ENCODE measurements around the gene CENPO.
"Not testable (repeated sequence)": the region's sequence is repeated elsewhere in the genome, so short reads cannot be mapped to it uniquely, and the experiment has no call there.

CENPO gene

DNA sequence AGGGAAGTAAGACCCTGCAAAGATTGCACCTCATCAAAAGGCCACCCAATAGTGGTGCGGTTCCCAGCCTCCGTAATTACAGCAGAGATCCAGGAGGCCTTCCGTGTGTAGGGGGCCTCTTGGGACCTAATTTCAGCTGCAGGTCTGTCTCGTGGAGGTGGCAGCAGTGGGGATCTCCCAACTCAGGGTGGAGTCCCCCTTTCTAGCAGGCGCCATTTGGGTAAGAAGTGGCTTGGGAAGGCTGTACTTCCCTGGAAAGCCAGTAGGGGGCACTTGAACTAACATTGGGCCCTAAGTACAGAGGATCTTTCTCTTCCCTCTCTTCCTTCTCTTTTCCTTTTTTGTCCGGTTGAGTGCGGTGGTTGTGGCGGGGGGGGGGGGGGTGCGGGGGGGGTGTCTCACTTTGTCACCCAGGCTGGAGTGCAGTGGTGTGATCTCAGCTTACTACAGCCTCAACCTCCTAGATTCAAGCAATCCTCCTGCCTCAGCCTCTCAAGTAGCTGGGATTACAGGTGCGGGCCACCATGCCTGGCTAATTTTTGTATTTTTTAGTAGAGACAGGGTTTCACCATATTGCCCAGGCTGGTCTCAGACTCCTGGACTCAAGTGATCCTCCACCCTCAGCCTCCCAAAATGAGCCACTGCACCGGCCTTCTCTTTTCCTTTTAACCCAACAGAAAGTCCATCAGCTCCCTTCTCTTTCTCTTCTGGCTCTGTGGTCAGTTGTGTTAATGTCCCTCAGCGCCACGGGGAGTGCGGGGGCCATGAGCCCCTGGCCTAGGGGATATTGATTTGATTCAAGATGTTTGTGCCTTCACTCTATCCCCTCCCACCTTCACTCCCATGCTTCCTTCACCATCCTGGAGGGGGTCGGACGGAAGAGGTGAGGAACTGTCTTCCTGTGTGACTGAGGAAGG lies 32.0 kb downstream of the CENPO start:
- peak; percentile 68 for DNase-seq

- peak; percentile 54 for DNase-seq
These were observed 32.9 kb downstream of the CENPO start for GRCh38 chr2:24825883-24826772.

GRCh38 chr2:24826773-24827145 lies 33.5 kb downstream of the CENPO start:
- no peak for DNase-seq

- peak; percentile 84 for DNase-seq
These were observed 34.4 kb downstream of the CENPO start for GRCh38 chr2:24827321-24828237.

GRCh38 chr2:24828238-24828996 lies 35.2 kb downstream of the CENPO start:
- DNase-seq = no peak

GRCh38 chr2:24830351-24830750 lies 37.1 kb downstream of the CENPO start:
- DNase-seq = no peak

DNA sequence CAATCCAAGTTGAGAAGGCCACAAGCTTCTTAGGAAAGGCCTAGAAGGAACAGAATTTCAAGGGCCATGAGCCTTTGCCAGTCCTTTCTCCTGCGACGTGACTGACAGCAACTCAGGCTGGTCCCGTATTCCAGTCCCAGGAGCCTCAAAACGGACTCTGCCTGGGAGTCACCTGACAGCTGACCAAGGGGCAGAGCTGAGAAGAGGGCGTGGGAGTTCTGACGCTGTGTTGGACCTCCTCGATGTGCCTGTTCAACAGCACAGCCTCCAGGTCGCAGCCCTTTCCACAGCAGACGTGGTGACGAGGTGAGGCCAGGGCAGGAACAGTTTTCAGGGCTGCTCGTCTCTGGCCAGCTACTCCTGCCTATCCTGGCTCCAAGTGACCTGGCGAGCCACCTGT lies 37.6 kb downstream of the CENPO start:
- DNase-seq = no peak

GRCh38 chr2:24831221-24832072 lies 38.2 kb downstream of the CENPO start:
- DNase-seq = no peak

DNA sequence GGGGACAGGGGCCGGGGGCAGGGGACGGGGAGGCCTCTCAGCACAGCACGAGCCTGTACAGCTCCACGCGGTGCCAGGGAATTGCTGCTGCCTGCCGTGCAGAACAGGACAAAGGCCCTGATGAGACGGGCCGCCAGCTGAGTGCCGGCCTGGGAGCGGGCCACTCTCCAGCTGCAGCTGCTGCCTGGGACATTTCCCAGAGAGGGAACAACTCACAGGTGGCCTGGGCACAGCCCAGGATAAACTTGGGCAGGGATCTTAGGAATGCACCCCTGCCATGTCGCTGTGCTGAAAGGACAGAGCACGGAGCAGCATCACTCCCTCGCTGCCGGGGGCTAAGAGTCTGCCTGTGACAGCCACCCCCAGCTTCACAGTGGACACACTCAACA lies 38.8 kb downstream of the CENPO start:
- DNase-seq = no peak

DNA sequence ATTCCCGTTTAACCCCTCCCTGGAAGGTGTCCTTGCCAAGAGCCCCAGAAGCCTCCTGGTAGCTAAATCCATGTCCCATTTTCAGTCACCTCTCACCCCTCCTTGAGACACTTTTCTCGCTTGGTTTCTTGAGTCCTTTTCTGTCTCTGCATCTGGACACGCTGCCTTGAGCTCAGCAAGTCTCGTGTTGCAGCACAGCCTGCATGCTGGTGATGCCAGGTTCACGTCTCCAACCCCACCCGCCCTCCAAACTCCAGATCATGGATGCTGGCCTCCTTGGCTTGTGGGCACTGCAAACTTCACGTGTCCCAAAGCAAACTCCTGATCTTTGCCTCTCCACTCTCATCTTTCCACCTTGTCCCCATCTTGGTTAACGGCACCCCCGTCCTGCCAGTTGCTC lies 39.3 kb downstream of the CENPO start:
- no peak for DNase-seq

- DNase-seq = no peak
These were observed 39.9 kb downstream of the CENPO start for GRCh38 chr2:24832931-24833701.

DNA sequence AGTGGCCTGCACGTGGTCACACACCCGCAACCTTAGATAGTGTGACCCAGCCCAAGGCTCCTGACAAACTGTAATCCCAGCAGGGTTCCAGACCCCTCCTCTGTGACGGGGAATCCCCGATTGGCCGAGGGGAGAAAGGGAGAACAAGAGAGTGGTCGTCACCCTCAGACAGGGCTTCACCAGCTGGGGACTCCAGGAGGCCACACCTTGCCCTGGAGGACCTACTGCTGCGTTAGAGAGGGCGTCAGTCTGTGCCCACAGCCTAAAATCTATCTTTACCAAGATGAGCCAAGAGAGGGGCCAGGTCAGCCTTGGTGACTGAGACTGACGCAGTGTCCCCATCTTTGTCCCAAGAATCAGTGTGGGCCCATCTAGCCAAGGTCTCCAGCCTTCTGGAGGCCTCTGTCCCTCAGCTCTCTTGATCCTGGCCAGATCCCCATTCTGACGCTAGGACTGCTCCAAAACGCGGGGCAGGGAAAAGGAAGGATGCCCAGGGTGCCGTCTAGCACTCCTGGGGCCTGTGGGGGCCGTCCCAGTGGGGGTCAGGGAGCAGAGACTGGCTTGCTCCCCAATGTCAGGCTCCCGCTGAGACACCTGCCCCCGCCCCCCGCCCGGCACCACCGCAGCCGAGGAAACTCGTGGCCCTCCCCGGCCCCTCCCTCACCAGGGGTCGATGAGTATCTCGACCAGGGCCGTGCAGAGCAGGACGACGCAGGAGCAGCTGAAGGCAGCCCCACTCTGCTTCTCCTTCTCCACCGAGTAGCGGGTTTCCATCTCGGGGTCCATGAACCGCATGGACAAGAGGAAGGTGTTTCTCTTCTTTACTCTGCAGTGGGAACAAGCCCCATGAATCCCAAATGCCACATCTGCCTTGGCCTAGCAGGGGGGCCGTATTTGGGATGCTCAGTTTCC lies 40.9 kb downstream of the CENPO start:
- DNase-seq = no peak

GRCh38 chr2:24834733-24835395 lies 41.6 kb downstream of the CENPO start:
- DNase-seq = no peak

DNA sequence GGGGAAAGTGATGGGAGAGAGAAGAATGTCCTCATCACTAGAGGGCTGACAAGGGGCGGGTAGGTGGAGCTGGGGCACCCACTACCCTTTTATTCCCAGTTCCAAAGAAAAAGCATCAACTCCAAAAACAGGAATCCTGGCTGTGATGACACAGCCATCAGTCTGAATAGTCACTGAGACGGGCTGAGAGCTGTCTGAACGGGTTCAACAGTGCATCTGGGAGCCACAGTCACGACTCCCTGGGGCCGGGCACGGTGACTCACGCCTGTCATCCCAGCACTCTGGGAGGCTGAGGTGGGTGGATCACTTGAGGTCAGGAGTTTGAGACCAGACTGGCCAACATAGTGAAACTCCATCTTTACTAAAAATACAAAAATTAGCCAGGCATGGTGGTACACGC lies 42.2 kb downstream of the CENPO start:
- DNase-seq = not testable (repeated sequence)

DNA sequence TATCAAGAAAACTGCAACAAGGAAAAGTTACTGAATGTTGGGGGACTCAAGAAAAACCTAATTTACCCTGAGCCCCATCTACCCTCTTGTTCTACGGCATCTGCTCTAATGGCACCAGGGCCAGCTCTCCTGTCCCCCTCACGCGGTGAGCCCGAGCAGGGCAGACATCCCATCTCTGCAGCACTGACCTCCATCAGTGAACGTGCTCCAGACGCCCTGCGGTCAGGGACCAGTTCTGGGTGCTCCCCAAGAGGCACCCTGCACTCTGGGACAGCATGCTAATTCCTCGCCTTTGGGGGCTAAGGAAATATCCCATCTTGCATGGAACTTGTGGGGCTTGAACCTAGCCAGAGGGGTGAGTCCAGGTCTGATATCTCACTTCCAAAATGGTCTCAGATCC lies 43.0 kb downstream of the CENPO start:
- DNase-seq = no peak

- DNase-seq = no peak
These were observed 43.5 kb downstream of the CENPO start for GRCh38 chr2:24836706-24837105.

DNA sequence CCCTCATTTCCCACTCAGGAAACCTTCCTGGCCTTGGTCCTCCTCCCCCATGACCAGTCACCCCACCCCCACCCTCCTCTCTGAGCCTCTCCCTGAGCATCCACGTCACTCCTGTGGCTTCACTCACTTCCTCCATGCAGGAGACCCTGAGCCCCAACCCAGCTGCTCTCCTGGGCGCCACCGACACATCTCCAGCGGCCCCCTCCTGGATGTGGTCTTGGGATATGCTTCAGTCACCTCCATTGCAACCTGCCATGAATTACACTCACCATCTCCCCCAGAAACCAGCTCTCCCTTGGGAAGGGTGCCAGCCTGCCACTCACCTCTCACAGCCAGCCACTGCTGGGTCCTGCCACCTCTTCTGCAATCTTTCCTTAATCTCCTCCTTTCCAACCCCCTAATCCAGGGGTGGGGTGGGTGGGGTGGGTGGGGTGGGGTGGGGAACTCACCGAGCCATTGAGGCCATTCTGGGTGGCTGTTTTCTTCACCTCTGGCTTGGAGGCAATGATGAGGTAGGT lies 44.8 kb downstream of the CENPO start:
- DNase-seq = no peak

- no peak for DNase-seq
These were observed 45.3 kb downstream of the CENPO start for GRCh38 chr2:24838541-24838940.

Data from activated CD8-positive, alpha-beta memory T cell treated with anti-CD3 and anti-CD28 coated beads for 24 hours (primary cell).